Measurements from ENCODE around the gene LTC4S. TPM values are rescaled to one million over a fixed set of nuclear protein-coding genes. Genes with fewer than 3 reads are reported as not detected.

The LTC4S gene
- total and polyA plus RNA-seq, 8 donors, result 3.3 to 21.0 (median 8.4) TPM; not detected in 1

DNA sequence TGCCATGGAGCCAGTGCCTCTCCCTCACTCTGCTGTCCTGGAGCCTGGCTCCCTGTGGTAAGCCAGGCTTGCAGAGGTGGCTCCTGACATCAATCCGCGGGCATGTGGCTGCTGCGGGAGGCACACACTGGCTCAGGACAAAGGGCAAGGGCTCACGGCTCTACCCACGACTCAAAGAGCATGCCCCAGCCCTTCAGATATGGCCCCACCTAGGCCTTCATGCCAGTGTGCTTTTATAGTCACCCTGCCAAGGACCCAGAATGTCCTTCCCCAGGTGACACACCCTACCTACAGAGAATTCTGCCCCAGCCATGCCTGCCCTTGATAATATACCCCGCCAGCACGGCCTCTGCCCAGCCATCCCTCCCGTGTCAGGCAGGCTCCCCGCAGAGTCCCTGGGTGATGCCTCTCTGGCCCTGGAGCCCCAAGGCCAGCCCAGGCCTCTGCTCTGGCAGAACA lies 11.3 kb downstream of the LTC4S start:
- DNase-seq, result peak; percentile 54 to 63
- Histone ChIP-seq H3K9me3 (no peaks in the 10 kb centered on the region), H3K4me3 (peak overlapping the region; percentile 78 to 96 (median 92)), H3K27me3 (no peaks in the 10 kb centered on the region), H3K36me3 (peaks cover 14 to 24% (median 19%) of the 10 kb centered on the region in 4 donors), H3K4me1 (peaks cover 54 to 65% (median 63%) of the 10 kb centered on the region in 4 donors), H3K27ac (peak overlapping the region; percentile 94 to 99 (median 95))
- TF ChIP-seq POLR2AphosphoS5 (IDR thresholded peaks at IDR 0.05) (peak in 2 of 3 donors; percentile 63 to 68), EP300 (IDR thresholded peaks at IDR 0.05) (no peak), POLR2A (IDR thresholded peaks at IDR 0.05) (no peak)
- TF ChIP-seq, protein P1, sequence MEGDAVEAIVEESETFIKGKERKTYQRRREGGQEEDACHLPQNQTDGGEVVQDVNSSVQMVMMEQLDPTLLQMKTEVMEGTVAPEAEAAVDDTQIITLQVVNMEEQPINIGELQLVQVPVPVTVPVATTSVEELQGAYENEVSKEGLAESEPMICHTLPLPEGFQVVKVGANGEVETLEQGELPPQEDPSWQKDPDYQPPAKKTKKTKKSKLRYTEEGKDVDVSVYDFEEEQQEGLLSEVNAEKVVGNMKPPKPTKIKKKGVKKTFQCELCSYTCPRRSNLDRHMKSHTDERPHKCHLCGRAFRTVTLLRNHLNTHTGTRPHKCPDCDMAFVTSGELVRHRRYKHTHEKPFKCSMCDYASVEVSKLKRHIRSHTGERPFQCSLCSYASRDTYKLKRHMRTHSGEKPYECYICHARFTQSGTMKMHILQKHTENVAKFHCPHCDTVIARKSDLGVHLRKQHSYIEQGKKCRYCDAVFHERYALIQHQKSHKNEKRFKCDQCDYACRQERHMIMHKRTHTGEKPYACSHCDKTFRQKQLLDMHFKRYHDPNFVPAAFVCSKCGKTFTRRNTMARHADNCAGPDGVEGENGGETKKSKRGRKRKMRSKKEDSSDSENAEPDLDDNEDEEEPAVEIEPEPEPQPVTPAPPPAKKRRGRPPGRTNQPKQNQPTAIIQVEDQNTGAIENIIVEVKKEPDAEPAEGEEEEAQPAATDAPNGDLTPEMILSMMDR (IDR thresholded peaks at IDR 0.05), result no peak
- intact Hi-C loops (cut with DNase I; ENCODE audit: low total_unique reads), result no loop called here
- WGBS, 5 donors, result 28 to 54% (median 31%) methylated on average over 5 to 9 of the region's 9 CpGs

DNA sequence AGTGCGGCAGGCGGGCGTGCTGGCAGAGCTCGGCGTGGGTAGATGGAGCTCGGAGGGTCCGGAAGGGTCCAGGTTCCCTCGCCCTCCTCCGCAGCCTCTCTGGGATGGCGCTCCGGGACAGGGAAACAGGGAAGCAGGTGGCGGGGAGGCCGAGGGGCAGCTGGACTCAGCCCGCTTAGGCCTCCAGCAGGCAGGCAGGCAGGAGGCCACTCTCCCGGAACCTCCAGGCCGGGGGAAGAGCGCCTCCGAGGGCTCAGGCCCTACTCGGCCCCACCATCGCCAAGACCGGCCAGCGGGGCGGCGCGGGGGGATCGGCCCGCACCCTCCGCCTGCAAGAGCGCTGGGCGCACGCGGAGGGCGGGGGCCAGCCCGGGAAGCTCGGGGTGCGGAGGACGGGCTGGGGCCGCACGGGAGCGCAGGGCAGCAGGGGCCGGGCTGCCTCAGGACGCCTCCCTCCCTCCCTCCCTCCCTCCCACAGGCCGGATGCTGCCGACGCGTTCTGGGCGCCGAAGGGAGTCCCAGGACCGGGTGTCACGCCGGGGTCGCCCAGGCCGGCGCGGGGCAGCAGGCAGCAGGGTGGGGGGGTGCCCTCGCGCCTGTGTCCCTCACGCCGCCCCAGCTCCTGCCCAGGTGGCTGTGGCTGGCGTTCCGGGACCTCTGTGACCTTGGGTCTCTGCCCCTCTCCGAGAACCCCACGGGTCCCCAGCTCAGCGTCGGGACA lies 11.9 kb downstream of the LTC4S start:
- H3K36me3 ChIP-seq, result peaks cover 9 to 18% (median 13%) of the 10 kb centered on the region in 4 donors
- H3K9me3 ChIP-seq, result no peaks in the 10 kb centered on the region
- no peaks in the 10 kb centered on the region for H3K27me3 ChIP-seq
- H3K4me1 ChIP-seq, result peaks cover 54 to 65% (median 63%) of the 10 kb centered on the region in 4 donors
- TF ChIP-seq POLR2AphosphoS5 (IDR thresholded peaks at IDR 0.05), result no peak
- TF ChIP-seq POLR2A (IDR thresholded peaks at IDR 0.05), result no peak
- TF ChIP-seq, protein P1 (IDR thresholded peaks at IDR 0.05), result no peak
- TF ChIP-seq EP300 (IDR thresholded peaks at IDR 0.05), result no peak
- H3K4me3 ChIP-seq, result peak overlapping the region; percentile 78 to 96 (median 92)
- peak in 1 of 2 donors; percentile 86 for DNase-seq
- WGBS, 5 donors, result 3 to 27% (median 8%) methylated on average over 9 to 64 of the region's 65 CpGs
- intact Hi-C loops (cut with DNase I; ENCODE audit: low total_unique reads), result no loop called here
- peak overlapping the region; percentile 94 to 99 (median 95) for H3K27ac ChIP-seq

DNA sequence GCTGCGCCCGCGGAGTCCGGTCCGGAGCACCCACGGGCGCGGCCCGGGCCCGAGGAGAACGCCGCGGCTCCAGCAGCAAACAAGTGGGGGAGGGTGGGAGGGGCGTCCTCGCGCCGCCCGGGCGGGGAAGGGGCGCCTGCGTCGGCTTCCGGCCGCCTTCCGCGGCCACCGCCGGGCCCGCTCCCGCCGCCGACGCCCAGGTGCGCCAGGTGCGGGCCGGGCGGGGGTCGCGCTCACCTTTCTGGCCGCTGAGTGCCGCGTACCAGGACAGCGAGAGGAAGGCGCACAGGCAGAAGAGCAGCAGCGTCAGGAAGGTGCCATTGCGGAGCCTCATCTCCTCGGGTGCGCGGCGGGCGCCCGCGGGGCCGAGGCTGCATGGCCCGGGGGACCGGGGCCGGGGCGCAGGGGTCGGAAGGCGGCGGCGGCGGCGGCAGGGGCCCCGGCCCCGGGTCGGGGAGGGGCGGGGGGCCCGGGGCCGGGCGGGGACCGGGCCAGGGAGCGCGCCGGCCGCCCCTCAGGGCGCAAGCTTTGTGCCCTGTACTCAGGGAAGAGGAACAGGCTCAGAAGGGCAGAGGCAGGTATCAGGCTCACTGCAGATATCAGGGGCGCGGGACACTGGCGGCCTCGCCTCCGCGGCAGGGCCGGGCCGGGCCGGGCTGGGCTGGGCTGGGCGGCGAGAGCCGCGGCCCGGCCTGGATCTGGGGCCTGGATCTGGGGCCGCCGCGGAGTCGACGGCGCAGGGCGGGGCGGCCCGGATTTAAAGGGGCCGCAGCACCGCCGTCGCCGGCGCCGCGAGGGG lies 12.7 kb downstream of the LTC4S start, which contains the start of gene MGAT4B:
MGAT4B (minus strand) TSS at position 617 of the 799 bp plus-strand sequence; CDS start at position 334, 283 bp downstream.
- H3K27ac ChIP-seq, result peak within 1 kb of the TSS; percentile 94 to 99 (median 95)
- WGBS, 5 donors, result 0 to 1% (median 1%) methylated on average over 21 to 108 of the region's 108 CpGs; no CpG with 5 or more reads in 1 of the 5 donors
- intact Hi-C loops (cut with DNase I; ENCODE audit: low total_unique reads), result no loop called here
- H3K4me3 ChIP-seq, result peak within 1 kb of the TSS; percentile 78 to 96 (median 92)
- no peaks in the 10 kb centered on the region for H3K27me3 ChIP-seq
- peaks cover 2 to 11% (median 5%) of the 10 kb centered on the region in 4 donors for H3K36me3 ChIP-seq
- H3K4me1 ChIP-seq, result peaks cover 52 to 59% (median 58%) of the 10 kb centered on the region in 4 donors
- peak; percentile 87 to 95 for DNase-seq
- TF ChIP-seq POLR2AphosphoS5 (IDR thresholded peaks at IDR 0.05), result peak in 2 of 3 donors; percentile 79 to 90
- no peak for TF ChIP-seq EP300 (IDR thresholded peaks at IDR 0.05)
- no peaks in the 10 kb centered on the region for H3K9me3 ChIP-seq

DNA sequence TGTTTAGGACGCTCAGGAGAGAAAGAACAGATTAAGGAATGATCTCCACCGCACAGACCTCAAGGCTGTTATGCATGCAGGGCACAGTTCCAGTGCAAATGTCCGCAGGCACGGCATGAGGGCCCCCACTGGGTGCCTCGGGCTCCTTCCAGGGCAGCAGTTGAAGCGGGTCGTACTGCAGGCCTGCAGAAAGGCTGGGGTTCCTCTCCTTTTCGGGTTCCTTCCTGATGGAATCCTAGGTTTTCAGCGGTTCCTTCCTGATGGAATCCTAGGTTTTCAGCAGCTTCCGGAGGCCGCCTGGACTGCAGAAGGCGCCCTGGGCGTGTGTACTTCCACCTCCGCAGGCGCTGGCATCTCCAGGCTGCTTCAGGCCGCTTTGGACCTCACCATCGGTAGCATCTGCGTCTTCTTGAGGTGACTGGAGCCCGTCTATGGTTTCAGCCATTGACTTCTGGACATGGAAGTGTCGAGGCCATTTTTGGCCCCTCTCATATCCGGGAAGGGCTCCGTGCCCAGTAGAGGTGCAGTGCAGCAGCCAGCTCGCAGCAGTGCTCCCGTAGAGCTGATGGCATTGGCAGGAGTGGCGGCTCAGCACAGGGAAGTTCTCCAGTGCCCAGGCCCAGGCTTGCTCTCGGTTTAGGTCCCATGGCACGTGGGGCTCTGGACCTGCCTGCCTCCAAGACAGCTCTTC lies 18.5 kb downstream of the LTC4S start:
- Histone ChIP-seq H3K27me3 (no peaks in the 10 kb centered on the region), H3K9me3 (no peaks in the 10 kb centered on the region), H3K36me3 (peaks cover 0 to 28% (median 22%) of the 10 kb centered on the region in 4 donors), H3K4me3 (no peak overlapping the region), H3K4me1 (peaks cover 19 to 27% (median 25%) of the 10 kb centered on the region in 4 donors), H3K27ac (no peak overlapping the region)
- 92 to 95% (median 92%) methylated on average over 25 to 27 of the region's 27 CpGs for WGBS, 5 donors
- DNase-seq, result no peak
- intact Hi-C loops (cut with DNase I; ENCODE audit: low total_unique reads), result no loop called here
- TF ChIP-seq POLR2A (IDR thresholded peaks at IDR 0.05) (no peak), POLR2AphosphoS5 (IDR thresholded peaks at IDR 0.05) (no peak), EP300 (IDR thresholded peaks at IDR 0.05) (no peak)
- TF ChIP-seq, protein P1 (IDR thresholded peaks at IDR 0.05), result no peak

Data from stomach (tissue), 9 donors.